RKO (cell line): ENCODE measurements around the gene ZNF677.
"Not testable (repeated sequence)": the region's sequence is repeated elsewhere in the genome, so short reads cannot be mapped to it uniquely, and the experiment has no call there.

Source experiments
- DNase-seq: peaks from one replicate; pipeline ENCODE4 v3.0.0-alpha.2; 2016; ENCODE audit warnings: low spot score

Gene ZNF677

DNA sequence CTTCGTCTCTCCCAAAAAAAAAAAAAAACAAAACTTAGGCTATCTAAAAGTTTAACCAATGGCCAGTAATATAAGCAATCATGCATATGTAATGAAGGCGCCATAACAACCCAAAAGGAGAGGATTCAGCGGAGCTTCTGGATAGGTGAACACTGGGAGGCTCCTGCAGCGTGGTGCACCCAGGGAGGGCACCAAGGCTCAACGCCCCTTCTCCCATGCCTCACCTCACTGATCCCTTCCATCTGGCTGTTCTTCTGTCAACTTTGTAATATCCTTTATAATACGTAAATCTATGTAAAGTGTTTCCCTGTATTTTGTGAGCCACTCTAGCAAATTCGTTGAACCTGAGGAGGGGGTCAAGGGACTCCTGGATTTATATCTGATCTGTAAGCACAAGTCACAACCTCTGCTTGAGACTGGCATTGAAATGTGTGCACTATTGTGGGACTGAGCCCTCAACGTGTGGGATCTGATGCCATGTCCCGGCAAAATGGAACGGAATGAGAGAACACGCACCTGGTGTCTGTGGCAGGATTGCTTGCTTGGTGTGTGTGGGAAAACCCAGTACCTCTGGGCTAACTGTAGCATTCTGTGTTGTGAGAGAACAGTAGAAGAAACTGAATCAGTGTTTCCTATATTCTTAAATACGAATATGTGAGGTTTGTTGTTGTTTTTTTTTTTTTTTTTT lies 61.0 kb downstream of the ZNF677 start:
- no peak for DNase-seq

DNA sequence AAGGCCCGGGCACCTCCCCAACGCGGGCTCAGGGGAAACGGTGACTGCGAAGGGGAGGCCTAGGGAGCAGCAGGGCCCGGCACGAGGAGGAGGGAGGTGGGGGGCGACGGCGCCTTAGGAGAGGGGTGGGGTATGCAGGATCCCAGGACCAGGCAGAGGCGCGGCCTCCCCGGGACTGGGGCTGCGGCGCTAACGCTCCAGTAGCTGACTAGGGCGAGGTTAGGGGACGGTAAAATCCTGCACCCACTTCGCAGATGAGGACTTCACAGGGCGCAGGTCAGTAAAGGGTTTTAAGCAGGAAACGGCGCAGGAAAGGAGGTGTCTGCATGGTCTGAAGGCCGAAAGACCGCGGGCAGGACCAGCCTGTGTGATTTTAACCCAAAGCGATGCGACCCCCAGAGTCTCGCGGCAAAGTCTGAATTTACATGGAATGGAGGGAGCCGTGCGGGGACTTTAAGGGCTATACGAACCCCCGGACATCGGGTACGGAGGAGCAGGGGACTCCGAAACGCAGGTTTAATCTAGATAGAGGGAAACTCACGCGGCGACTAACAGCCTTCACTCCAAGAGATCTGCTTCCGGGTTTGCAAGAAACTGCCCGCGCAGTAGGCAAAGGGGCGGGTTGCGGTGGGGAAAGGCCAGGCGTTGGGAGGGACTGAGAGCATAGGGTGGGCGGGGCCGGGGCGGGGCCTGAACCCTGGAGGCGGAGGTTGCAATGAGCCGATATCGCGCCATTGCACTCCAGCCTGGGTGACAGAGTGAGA lies 61.7 kb downstream of the ZNF677 start, which contains the start of gene ZNF665:
ZNF665 (minus strand) TSS at position 588 of the 764 bp plus-strand sequence. CDS start 10,460 bp downstream, outside the sequence.
- DNase-seq: no peak

DNA sequence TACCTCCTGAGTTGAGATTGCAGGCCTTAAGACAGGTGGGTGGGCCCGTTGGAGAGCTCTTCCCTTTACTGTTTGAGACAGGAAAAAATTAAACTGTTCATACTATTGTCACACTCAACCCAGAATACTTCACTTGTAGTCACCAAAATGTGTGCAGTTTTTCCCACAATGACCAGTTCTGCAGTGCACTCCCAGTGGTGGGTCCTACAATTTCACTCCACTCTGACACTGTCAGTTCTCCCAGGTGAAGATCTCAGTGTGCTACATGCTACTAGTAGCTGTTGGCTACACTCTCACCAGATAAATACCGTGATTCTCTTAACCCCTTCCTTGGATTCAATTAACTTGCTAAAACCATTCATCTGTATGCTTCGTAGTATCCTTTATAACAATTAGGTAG lies 64.4 kb downstream of the ZNF677 start:
- DNase-seq: peak; percentile 7

DNA sequence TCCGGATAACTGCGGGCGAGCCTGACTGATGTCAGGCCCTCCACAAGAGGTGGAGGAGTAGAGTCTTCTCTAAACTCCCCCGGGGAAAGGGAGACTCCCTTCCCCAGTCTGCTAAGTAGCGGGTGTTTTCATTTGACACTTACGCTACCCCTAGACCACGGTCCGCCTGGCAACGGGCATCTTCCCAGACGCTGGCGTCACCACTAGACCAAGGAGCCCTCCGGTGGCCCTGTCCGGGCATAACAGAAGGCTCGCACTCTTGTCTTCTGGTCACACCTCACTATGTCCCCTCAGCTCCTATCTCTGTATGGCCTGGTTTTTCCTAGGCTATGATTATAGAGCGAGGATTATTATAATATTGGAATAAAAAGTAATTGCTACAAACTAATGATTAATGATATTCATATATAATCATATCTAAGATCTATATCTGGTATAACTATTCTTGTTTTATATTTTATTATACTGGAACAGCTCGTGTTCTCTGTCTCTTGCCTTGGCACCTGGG lies 64.9 kb downstream of the ZNF677 start:
- not testable (repeated sequence) for DNase-seq
